Left hindlimb (tissue), 1 donor: ENCODE data around the gene LARP4.
"Not testable (repeated sequence)": the region's sequence is repeated elsewhere in the genome, so short reads cannot be mapped to it uniquely, and the experiment has no call there.

ENCODE experiments used
- DNase-seq: peaks from one replicate; pipeline ENCODE4 v3.0.0-alpha.2; 2018

LARP4 gene

DNA sequence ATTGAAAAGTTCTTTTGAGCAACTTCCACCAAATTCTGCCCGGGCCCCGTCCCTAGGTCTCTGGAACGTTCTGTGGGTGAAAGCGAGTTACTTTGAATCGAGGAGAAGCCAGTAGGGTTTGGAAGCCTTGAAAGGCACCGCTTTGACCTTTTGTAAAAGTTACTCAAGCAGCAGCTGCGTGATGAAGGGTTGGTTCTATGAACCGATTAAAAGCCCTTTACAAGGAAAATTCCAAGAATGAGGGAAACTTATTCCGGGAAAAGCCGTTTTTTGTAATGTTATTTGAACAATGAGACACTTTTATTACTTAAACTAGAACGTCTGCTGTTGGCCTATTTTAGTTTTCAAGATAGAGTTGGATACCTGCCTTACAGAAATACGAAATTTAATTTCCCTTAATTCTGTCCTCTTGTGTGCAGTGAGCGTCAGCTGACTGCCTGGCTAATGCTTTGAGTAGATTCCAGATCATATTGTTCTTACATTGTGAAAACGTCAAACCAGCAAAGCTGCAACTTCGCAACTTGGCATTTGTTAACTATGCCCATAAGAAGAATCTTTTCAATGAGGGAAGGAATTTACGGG, 906 bp downstream of the LARP4 start:
- DNase-seq, result no peak

DNA sequence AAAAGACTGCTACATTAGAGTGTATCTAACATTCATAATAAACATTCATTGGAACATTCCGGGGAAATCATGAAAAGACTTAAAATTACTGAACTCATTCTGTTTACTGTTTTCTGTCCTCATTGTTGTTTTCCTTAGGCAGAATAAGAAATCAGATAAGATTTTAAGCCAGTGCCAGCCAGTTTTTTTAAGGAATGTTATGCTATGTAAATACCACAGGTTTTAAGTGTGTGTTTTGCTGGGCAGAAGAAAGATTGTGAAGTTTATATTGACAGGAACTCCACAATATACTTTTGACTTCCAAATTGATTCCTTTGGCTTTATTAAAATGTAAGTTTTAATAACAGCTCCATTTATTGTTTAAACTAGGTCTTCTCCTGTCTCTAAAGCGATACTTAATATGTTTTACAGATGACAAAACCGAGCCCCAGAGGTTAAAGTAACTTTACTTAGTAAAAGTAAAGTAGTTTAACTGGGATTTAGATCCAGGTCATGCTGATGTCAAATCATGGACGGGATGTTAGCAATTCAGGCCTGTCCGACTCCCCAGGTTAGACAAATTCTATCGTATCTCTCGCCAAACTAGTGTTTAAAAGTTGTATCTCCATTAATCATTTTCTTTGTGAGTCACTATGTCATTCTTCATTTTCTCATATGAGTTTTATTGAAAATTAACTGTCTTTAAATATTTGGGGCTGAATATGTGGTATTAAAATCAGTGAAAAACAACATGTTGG, 1.7 kb downstream of the LARP4 start:
- no peak for DNase-seq

DNA sequence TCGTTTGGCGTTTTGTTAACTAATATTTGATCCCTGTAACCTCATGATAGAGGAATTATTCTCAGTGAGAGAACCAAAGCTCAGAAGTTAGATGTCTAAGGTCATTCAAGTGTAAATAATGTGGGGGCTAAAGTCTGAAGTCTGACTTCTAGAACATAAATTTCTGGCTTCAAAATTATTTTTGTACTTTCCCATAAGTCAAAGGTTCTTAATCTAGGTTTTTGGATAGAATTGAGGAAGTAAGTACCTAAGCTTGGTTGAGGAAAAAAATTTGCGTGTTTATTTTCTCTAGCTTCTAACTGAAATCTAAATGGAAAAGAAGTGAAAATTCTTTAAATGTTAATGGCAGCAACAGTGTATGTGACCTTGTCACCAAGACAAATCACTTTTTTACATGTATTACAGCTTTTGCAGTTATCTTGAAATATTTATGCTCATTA, 2.3 kb downstream of the LARP4 start:
- DNase-seq, result no peak

DNA sequence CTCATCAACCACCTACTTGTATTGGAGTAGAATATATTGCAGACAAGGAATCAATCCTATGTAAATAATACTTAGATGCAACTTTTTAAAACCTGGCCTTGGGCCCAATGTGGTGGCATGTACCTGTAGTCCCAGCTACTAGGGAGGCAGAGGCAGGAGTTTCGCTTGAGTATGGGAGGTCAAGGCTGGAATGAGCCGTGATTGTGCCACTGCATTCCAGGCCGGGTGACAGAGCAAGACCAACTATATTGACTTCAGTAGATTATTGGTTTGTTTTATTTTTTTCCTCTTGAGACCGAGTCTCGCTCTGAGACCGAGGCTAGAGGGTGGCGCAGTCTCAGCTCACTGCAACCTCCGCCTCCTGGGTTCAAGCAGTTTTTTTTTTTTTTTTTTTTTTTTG, 3.6 kb downstream of the LARP4 start:
- DNase-seq, result no peak

DNA sequence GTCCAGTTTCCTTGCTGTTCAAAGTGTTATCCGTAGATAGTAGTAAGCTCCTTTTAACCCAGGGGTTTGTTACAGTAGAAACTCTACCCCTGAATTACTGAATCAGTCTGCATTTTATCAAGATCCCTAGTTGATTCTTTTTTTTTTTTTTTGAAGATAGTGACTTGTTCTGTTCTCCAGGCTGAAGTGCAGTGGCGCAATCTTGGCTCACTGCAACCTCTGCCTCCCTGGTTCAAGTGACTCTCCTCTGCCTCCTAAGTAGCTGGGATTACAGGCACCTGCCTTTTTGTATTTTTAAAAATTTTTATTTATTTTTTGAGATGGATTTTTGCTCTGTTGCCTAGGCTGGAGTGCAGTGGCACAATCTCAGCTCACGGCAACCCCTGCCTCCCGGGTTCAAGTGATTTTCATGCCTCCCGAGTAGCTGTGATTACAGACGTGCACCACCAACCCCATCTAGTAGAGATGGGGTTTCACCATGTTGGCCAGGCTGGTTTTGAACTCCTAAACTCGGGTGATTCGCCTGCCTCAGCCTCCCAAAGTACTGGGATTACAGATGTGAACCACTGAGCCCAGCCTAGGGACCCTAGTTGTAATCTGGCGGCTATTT, 10.5 kb downstream of the LARP4 start:
- DNase-seq, result no peak

DNA sequence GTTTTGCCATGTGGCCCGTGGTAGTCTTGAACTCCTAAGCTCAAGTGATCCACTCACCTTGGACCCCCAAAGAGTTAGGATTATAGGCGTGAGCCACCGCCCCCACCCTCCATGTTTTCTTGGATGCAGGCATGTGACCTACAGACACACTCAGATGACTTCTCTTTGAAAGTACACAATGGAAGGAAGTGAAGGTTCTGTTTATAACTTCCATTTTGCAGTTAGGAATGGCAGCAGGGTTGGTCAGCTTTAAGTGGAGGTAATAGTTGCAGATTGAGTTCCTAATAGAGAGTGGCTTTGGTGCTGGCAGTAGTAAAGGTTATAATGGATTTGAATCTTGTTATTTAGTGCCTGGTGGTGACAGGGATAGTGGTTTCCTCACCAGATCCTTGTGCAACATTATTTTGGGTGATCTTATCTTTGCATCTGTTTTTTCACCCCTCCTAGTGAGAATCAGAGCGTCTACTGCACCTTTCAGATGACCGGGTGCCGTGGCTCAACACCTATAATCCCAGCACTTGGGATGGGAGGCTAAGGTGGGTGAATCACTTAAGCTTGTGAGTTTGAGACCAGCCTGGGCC, 15.3 kb downstream of the LARP4 start:
- no peak for DNase-seq

DNA sequence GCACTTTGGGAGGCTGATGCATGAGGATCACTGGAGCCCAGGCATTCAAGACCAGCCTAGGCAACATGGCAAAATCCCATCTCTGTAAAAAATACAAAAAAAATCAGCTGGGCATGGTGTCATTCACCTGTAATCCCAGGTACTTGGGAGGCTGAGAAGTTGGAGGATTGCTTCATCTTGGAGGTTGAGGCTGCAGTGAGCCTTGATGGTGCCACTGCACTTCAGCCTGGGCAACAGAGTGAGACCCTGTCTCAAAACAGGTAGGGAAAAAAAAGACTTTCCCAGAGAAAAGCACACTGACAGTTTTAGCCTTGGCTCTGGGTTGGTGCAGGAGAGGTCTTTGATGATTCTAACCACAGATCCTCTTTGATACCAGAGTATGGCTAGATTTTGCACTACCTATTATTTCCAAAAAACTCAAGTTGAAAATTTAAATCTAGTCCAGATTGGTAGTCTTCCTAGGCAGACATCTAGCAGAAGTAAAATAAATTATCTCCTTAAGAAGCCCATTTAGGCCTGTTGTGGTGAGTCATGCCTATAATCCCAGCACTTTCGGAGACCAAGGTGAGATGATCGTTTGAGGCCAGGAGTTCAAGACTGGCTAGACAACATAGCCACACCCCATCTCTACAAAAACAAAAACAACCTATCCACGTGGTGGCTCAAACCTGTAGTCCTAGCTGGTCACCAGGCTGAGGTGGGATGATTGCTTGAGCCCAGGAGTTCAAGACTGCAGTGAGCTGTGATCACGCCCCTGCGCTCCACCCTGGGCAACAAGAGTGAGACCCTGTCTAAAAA, 18.6 kb downstream of the LARP4 start:
- no peak for DNase-seq

DNA sequence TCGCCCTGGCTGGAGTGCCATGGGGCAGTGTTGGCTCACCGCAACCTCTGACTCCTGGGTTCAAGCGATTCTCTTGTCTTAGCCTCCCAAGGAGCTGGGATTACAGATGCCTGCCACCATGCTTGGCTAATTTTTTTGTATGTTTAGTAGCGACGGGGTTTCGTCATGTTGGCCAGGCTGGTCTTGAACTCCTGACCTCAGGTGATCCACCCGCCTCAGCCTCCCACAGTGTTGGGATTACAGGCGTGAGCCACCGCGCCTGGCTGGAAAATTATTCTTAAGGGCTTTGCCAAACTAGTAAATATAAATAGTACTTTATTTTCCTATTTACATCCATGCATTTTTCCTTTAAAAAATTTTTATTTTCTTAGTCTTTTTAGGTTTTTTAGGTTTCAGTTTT, 22.2 kb downstream of the LARP4 start:
- not testable (repeated sequence) for DNase-seq

DNA sequence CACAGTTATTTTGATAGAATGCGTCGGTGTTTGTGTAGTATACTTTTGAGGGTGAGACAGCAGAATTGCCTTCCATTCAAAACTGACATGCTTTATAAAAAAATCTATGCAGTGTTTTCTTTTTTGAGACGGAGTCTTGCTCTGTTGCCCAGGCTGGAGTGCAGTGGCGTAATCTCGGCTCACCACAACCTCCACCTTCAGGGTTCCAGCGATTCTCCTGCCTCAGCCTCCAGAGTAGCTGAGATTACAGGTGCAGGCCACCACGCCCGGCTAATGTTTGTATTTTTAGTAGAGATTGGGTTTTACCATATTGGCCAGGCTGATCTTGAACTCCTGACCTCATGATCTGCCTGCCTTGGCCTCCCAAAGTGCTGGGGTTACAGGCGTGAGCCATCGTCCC, 22.7 kb downstream of the LARP4 start:
- DNase-seq, result not testable (repeated sequence)

DNA sequence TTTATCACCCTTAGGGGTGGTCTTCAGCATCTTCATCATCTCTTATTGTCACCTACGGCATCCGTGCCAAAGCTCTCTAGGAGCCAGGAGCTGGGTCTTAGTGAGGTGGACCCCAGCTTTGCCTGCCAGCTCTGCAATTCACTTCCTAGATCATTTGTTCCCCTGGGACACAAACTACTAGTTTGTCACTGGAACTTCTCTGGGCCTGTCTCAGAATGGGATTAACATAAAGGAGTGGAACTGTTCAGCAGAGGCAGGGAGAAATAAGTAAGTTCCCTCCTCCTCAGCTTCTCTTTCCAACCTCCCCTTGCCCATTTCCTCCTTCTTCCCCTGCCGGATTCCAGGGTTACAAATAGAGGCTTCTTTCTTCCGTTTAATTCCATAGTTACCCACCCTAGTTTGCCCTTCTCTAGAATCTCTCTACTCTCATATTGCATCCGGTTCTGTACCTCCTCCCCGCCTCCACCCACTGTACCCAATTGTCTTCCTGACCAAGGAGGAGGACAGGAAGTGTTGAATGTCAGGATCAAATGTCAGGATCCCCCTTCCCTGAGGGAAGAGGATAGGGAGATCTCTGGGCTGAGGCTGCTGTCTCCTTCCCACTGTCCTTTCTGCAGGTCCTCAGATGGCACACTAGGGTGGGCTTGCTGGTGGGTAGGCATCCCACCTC, 25.0 kb downstream of the LARP4 start:
- no peak for DNase-seq

DNA sequence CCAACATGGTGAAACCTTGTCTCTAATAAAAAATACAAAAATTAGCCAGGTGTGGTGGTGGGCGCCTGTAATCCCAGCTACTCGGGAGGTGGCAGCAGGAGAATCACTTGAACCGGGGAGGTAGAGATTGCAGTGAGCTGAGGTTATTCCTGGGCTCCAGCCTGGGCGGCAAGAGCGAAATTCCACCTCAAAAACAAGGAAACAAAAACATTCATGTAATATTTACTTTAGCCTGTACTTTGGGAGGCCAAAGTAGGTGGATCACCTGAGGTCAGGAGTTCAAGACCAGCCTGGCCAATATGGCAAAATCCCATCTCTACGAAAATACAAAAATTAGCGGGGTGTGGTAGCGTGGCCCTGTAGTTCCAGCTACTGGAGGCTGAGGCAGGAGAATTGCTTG, 31.0 kb downstream of the LARP4 start:
- not testable (repeated sequence) for DNase-seq

DNA sequence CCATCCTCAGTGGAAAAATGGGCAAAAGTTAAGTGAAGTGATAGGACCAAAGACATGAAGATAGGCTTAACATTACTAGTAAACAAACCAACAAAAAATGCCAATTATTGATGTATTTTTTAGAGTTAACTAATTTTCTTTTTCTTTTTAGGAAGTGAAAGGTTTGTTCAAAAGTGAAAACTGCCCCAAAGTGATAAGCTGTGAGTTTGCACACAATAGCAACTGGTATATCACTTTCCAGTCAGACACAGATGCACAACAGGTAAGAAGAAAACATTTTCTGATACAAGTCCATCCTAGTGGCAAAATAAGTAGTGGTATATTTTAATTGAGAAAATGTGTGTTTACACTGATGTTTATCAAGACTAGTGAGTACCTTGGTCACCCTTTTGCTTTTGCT, 39.6 kb downstream of the LARP4 start:
- DNase-seq, result no peak

DNA sequence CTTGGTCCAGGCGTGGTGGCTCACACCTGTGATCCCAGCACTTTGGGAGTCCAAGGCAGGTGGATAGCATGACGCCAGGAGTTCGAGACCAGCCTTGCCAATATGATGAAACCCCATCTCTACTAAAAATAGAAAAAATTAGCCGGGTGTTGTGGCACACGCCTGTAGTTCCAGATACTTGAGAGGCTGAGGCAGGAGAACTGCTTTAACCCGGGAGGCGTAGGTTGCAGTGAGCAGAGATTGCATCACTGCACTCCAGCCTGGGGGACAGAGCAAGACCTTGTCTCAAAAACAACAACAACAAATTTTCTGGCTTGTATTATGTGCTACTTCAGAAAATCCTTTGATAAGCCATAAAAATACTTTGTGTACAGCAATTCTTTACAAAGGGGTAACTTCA, 41.1 kb downstream of the LARP4 start:
- DNase-seq, result no peak

DNA sequence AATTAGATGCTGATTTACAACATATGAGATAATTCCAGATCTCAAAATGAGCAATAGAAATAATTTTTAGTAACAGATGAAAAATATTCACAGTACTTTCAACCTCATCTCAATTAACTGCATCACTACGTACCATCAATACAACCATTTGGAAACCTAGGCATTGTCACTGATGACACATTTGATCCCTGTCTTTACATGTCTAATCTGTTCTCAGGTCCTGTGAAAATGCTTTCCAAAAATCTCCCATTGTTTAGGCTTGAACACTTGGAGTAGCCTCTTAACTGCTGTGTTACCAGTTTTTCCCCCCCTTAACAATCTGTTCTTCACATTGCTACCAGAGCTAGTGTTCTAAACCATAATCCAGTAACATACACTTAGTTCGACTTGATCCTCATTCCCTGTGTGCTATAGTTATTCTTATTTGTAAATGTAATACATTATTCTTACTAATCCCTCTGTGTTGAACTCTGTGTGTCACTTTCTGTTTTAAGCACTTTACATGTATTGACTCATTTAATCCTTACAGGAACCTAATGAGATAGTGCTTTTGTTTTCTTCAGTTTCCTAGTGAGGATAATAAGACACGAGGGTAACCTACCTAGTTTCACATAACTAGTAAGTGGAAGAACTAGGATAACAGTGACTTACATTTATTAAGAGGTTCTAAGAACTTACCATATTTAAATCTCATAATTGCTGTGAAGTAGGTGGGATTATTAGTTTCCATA, 41.7 kb downstream of the LARP4 start:
- no peak for DNase-seq

DNA sequence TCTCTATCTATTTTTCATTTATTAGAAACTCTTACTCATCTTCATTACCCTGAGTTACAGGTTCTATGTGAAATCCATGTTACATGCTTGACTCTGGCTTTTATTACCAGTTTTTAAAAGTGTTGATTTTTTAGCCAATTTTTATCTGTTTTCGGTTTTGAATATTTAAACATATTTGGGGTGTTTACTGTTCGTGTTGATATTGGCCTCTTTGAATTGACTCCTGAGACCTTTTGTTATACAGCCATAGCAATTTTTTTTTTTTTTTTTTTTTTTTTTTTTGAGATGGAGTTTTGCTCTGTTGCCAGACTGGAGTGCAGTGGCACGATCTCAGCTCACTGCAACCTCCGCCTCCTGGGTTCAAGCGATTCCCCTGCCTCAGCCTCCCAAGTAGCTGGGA, 49.0 kb downstream of the LARP4 start:
- not testable (repeated sequence) for DNase-seq

DNA sequence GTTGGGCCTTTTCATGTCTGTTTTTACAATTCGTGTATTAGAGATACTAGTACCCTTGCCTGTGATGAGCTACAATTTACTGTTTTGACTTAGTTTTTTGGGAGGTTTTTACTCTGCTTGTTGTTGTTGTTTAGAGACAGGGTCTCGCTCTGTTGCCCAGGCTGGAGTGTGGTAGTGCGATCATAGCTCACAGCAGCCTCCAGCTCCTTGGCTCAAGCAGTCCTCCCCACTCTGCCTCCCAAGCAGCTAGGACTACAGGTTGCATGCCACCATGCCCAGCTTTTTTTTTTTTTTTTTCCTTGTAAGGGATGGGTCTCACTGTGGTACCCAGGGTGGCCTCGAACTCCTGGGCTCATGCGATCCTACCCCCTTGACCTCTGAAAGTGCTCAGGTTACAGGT, 52.1 kb downstream of the LARP4 start:
- no peak for DNase-seq

DNA sequence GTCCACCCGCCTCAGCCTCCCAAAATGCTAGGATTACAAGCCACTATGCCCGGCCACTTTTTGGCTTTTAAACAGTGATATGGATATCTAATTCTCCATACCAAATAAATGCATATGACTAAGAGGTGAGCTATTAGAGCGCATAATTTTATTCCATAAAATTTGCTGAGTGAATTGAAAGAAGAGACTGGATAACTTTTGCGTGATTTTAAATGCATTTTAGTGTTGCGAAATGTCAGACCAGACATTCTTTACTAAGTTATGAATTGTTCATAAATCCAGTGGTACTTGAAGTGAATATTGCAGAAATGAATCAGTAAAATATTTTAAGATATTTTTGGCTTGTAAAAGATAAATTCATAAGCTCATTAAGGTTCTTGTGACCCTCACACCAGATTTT, 53.2 kb downstream of the LARP4 start:
- no peak for DNase-seq

DNA sequence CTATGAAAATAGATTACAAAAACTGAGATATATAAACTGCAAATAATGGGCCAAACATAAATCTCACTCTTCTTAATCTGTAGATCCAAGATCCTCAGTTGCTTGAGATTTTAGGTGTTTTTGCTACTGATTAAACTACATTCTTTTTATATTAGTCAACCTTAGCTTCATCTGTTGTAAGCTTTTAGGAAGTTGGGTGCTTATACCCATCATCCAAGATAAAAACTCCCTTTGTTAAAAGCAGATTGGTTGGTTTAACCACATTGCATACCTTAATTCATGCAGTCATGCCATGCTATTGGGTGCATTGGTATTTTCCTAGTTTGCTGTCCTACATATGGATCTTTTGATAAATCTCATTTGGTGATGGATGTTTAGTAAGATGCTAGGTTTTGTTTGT, 57.9 kb downstream of the LARP4 start:
- no peak for DNase-seq

DNA sequence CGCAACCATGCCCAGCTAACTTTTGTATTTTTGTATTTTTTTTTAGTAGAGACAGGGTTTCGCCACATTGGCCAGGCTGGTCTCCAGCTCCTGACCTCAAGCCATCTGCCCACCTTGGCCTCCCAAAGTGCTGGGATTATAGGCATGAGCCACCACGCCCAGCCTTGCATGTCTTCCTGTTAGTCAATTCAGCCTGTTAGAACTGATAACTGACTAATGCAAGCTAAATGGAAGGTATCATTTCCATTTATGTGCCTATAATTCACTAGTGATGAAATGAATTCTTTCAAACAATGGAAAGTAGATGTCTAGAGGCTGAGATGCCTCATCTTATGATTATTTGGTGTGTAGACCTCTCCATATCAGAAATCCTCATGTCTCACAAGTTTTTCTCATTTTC, 66.8 kb downstream of the LARP4 start:
- no peak for DNase-seq

DNA sequence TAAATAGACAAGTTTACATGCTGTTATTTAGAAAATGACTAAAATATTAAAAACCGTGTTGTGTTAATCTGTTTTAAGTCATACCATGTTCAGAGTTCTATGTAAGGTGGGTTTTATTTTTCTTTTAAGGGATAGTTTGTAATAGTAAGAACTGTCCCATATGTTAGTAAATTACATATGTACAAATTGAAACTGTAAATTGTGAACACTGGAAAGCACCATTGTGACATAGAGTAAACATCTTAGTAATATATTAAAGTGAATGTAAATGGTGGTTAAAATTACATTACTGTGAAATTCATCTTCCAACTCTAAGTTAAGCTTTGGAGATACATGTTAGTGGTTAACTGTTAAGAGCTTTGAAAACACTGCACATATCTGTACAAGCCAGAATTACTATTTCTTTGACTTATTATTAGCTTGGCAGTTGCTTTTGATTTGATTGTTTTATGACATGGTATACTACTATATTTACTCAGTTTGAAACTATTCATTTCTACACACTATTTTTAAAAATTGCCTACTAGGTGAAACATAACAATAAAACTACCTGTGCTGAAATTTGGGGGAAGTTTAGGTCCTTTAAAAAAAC, 76.7 kb downstream of the LARP4 start:
- DNase-seq, result no peak

DNA sequence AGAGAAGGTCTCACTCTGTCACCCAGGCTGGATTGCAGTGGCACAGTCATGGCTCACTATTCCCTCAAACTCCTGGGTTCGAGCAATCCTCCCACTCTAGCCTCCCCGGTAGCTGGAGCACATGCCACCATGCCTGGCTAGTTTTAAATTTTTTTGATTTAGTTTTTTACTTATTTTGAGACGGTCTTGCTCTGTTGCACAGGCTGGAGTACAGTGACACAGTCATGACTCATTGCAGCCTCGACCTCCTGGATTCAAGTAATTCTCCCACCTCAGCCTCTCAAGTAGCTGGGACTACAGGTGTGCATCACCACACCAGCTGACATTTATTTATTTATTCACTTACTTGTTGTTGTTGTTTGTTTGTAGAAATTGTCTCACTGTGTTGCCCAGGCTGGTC, 81.9 kb downstream of the LARP4 start:
- no peak for DNase-seq

DNA sequence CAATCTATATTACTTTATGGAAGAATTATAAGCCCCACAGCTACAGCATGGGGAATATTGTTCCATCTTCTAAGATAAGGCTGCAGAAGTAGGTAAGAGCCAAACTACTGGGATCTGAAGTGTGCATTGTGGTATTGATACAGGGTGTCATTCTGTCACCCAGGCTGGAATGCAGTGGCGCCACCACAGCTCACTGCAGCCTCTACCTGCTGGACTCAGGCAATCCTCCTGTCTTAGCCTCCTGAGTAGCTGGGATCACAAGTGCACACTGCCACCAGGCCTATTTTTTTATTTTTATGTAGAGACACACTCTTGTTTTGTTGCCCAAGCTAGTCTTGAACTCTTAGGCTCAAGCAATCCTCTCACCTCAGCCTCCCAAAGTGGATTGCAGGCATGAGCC, 82.8 kb downstream of the LARP4 start:
- no peak for DNase-seq
